Ovary (tissue), 9 donors: ENCODE measurements around the gene SLCO1B3. TPM values are rescaled to one million over a fixed set of nuclear protein-coding genes. Genes with fewer than 3 reads are reported as not detected.

Source experiments
- DNase-seq, 5 donors: peaks; one replicate each; pipeline ENCODE4 v3.0.0-alpha.2; 2019 to 2020
- H3K27ac ChIP-seq, 2 donors: fragments of 200-600 bp; one replicate each; pipeline versions ENCODE4 v1.5.1 to v1.8.0; 2019 to 2022
- H3K27me3 ChIP-seq: fragments of 200-600 bp; one replicate; pipeline ENCODE4 v1.8.0; 2022
- H3K36me3 ChIP-seq: fragments of 200-600 bp; sonication (generic); one replicate; pipeline ENCODE4 v1.5.1; 2019
- H3K4me1 ChIP-seq: one replicate; pipeline ENCODE4 v1.8.1; 2013; ENCODE audit warnings: mild to moderate bottlenecking, moderate library complexity; ENCODE audit not compliant: insufficient read depth
- H3K4me3 ChIP-seq: fragments of 200-600 bp; sonication (generic); one replicate; pipeline ENCODE4 v1.5.1; 2017
- H3K9me3 ChIP-seq, 2 donors: fragments of 200-600 bp in 1 of 2; sonication (generic) in 1 of 2; one replicate each; pipeline versions ENCODE4 v1.5.1 to v1.8.1; 2013 to 2019; ENCODE audit warnings: mild to moderate bottlenecking in 1 of 2, moderate library complexity in 1 of 2
- EP300 ChIP-seq: sonication (generic); formaldehyde crosslinking; IDR thresholded peaks from one replicate; pipeline ENCODE4 v1.6.1; 2017; ENCODE audit warnings: antibody characterized with exemption
- POLR2A ChIP-seq: fragments of 450-650 bp; IDR thresholded peaks from one replicate; pipeline ENCODE4 v1.6.1; 2017; ENCODE audit warnings: antibody characterized with exemption, mild to moderate bottlenecking, moderate library complexity
- WGBS, 3 donors: extraction: QIAGEN DNeasy Blood & Tissue Kit in 1 of 3; methylation state at CpG; one replicate each; pipeline versions ENCODE4 v1.1.5 to v1.1.7; 2013 to 2017; 5-methylcytosine and 5-hydroxymethylcytosine counted together
- intact Hi-C, 4 donors: fragments of 100-400 bp; cut with DNase I; formaldehyde crosslinking; loops; one replicate each; pipeline versions ENCODE4 v1.11.0 to v1.15.1; 2022 to 2023
- polyA plus RNA-seq, 2 donors: library from polyadenylated mRNA; stranded (reverse); fragments of 200-250 nt in 1 of 2; fragments of 350-450 nt in 1 of 2; fragmentation: Illumina TruSeq in 1 of 2; extraction: RNeasy Lipid Tissue Mini Kit (QIAGEN cat#74804) in 1 of 2; gene quantifications; one replicate each; pipeline ENCODE4 v1.2.3, GENCODE V29; 2013 to 2014
- total RNA-seq, 7 donors: library from RNA; depleted of rRNA in 2 of 7; stranded (reverse); fragments of >200 nt in 2 of 7; fragmentation: NEBNext Ultra II Directional in 3 of 7; extraction: Animal tissue kit (Norgen Biotek cat#: 25700) in 3 of 7; gene quantifications; one replicate each; pipeline versions ENCODE4 v1.1.0 to v1.2.4, GENCODE V29; 2016 to 2023
- TF ChIP-seq, protein P1 (sequence below), 3 donors: fragments of 450-650 bp in 2 of 3; fragments of 200-600 bp in 1 of 3; IDR thresholded peaks; one replicate each; pipeline versions ENCODE4 v1.5.1 to v1.8.0; 2016 to 2022; ENCODE audit warnings: antibody characterized with exemption in 3 of 3, mild to moderate bottlenecking in 1 of 3
- donor health status: DM: no; HTN: no; CAD: no; lungs with moderate emphysema.
- donor health status: DM: no; HTN: no; CAD: no.
- donor health status: Bipolar disorder and iron deficiency.
- donor health status: DM: yes; HTN: yes; CAD: no.
- donor health status: DM: no; HTN: no; CAD: no.
- donor health status: DM: yes; HTN: yes; CAD: no.

SLCO1B3 gene
- total and polyA plus RNA-seq, 9 donors = 0.07 to 0.10 (median 0.10) TPM; not detected in 6

DNA sequence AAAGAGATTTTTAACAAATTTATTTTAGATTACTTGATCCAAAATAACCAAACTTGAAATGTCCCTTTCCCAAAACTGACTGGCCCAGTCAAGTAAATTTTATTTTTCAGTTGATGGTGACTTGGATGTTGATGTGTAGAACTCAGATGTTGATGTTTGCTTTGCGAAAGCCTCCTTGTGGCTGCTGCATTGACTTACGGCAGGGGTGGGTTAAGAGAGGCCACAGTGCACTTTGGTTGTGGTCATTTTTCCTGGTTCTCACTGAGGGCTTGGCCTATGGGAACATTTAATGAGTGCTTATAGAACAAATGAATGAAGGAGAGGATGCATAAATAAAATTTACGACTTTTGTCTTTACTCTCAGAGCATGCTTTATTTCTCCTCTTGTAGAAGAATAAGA, 52.6 kb downstream of the SLCO1B3 start:
- intact Hi-C loops = no loop called here
- WGBS, 3 donors = 87 to 93% (median 91%) methylated on average over 3 of the region's 3 CpGs
- no peak for DNase-seq

GRCh38 chr12:20865873-20866272, 55.4 kb downstream of the SLCO1B3 start:
- Histone ChIP-seq H3K4me1 (no peaks in the 10 kb centered on the region), H3K27ac (no peak overlapping the region), H3K36me3 (no peaks in the 10 kb centered on the region), H3K27me3 (no peaks in the 10 kb centered on the region), H3K4me3 (no peak overlapping the region), H3K9me3 (no peaks in the 10 kb centered on the region)
- TF ChIP-seq, protein P1, sequence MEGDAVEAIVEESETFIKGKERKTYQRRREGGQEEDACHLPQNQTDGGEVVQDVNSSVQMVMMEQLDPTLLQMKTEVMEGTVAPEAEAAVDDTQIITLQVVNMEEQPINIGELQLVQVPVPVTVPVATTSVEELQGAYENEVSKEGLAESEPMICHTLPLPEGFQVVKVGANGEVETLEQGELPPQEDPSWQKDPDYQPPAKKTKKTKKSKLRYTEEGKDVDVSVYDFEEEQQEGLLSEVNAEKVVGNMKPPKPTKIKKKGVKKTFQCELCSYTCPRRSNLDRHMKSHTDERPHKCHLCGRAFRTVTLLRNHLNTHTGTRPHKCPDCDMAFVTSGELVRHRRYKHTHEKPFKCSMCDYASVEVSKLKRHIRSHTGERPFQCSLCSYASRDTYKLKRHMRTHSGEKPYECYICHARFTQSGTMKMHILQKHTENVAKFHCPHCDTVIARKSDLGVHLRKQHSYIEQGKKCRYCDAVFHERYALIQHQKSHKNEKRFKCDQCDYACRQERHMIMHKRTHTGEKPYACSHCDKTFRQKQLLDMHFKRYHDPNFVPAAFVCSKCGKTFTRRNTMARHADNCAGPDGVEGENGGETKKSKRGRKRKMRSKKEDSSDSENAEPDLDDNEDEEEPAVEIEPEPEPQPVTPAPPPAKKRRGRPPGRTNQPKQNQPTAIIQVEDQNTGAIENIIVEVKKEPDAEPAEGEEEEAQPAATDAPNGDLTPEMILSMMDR (IDR thresholded peaks at IDR 0.05) = no peak
- TF ChIP-seq EP300 (no peak), POLR2A (no peak)
- WGBS, 3 donors = 17 to 28% (median 23%) methylated on average over 2 of the region's 2 CpGs
- intact Hi-C loops = no loop called here
- no peak for DNase-seq

More for the DNA sequence above, 52.6 kb downstream of the SLCO1B3 start:
- Histone ChIP-seq H3K27ac (no peak overlapping the region), H3K36me3 (no peaks in the 10 kb centered on the region), H3K27me3 (no peaks in the 10 kb centered on the region), H3K4me1 (no peaks in the 10 kb centered on the region), H3K4me3 (no peak overlapping the region), H3K9me3 (no peaks in the 10 kb centered on the region)
- TF ChIP-seq EP300 (no peak), POLR2A (no peak)
- TF ChIP-seq, protein P1 (IDR thresholded peaks at IDR 0.05) = no peak

DNA sequence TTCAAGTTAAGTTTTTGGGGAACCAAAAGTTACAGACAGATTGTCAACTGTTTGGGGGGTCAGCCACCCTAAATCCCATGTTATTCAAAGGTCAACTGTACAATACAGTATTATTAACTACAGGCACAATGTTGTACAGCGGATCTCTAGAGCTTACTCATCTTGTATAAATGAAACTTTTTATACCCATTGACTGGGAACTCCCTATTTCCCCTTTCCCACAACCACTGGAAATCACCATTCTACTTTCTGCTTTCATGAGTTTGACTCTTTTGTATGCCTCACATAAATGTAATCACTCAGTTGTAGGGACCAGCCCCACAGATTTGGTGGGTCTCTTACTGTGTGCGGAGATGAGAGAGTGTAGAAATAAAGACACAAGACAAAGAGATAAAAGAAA, 57.8 kb downstream of the SLCO1B3 start:
- 93 to 99% (median 97%) methylated on average over 2 of the region's 2 CpGs for WGBS, 3 donors
- no peaks in the 10 kb centered on the region for H3K36me3 ChIP-seq
- no peaks in the 10 kb centered on the region for H3K27me3 ChIP-seq
- H3K27ac ChIP-seq = no peak overlapping the region
- H3K9me3 ChIP-seq = no peaks in the 10 kb centered on the region
- H3K4me3 ChIP-seq = no peak overlapping the region
- H3K4me1 ChIP-seq = no peaks in the 10 kb centered on the region
- DNase-seq = no peak
- intact Hi-C loops = no loop called here
- TF ChIP-seq, protein P1 (IDR thresholded peaks at IDR 0.05) = no peak
- TF ChIP-seq EP300 (no peak), POLR2A (no peak)

GRCh38 chr12:20883288-20883687, 72.8 kb downstream of the SLCO1B3 start:
- Histone ChIP-seq H3K4me3 (no peak overlapping the region), H3K27me3 (no peaks in the 10 kb centered on the region), H3K36me3 (no peaks in the 10 kb centered on the region), H3K27ac (no peak overlapping the region), H3K4me1 (no peaks in the 10 kb centered on the region), H3K9me3 (no peaks in the 10 kb centered on the region)
- TF ChIP-seq, protein P1 (IDR thresholded peaks at IDR 0.05) = no peak
- TF ChIP-seq EP300 (no peak), POLR2A (no peak)
- DNase-seq = no peak
- intact Hi-C loops = no loop called here

DNA sequence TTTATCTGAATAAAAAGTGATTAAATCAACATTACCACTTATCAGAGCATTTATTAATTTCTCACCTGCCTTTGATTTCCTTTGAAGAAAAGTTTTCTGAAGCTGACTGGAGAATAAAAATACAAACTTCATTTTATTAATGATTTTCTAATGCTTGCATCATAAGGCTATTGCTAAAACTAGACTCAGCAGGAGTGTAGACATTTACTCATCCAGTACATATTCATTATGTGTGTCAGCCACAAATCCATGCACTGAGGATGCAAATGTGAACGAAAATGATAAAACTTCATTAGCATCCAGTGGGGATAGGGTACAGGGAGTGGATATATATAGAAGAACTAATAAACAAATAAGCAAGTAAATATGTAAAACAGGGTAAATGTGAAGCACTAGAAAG, 74.6 kb downstream of the SLCO1B3 start:
- H3K27ac ChIP-seq = no peak overlapping the region
- no peaks in the 10 kb centered on the region for H3K9me3 ChIP-seq
- H3K4me1 ChIP-seq = no peaks in the 10 kb centered on the region
- no peak overlapping the region for H3K4me3 ChIP-seq
- H3K27me3 ChIP-seq = no peaks in the 10 kb centered on the region
- H3K36me3 ChIP-seq = no peaks in the 10 kb centered on the region
- DNase-seq = no peak
- 73 to 78% (median 76%) methylated on average over 1 of the region's 1 CpG for WGBS, 3 donors
- TF ChIP-seq, protein P1 (IDR thresholded peaks at IDR 0.05) = no peak
- TF ChIP-seq POLR2A (no peak), EP300 (no peak)
- intact Hi-C loops = no loop called here
